Stimulated activated naive CD8-positive, alpha-beta T cell treated with anti-CD3 and anti-CD28 coated beads, Interleukin-15, Interleukin-2, amounts not matched to agents 100 U/mL and 50 U/mL, for 24 hours (primary cell): ENCODE results near the gene PSAP.

Experiments
- ATAC-seq: fragments of 150-1000 bp; cut with Tn5 transposase; one replicate; pipeline ENCODE4 v1.10.0; 2021
- DNase-seq: peaks from one replicate; pipeline ENCODE4 v3.0.0; 2021

PSAP gene

DNA sequence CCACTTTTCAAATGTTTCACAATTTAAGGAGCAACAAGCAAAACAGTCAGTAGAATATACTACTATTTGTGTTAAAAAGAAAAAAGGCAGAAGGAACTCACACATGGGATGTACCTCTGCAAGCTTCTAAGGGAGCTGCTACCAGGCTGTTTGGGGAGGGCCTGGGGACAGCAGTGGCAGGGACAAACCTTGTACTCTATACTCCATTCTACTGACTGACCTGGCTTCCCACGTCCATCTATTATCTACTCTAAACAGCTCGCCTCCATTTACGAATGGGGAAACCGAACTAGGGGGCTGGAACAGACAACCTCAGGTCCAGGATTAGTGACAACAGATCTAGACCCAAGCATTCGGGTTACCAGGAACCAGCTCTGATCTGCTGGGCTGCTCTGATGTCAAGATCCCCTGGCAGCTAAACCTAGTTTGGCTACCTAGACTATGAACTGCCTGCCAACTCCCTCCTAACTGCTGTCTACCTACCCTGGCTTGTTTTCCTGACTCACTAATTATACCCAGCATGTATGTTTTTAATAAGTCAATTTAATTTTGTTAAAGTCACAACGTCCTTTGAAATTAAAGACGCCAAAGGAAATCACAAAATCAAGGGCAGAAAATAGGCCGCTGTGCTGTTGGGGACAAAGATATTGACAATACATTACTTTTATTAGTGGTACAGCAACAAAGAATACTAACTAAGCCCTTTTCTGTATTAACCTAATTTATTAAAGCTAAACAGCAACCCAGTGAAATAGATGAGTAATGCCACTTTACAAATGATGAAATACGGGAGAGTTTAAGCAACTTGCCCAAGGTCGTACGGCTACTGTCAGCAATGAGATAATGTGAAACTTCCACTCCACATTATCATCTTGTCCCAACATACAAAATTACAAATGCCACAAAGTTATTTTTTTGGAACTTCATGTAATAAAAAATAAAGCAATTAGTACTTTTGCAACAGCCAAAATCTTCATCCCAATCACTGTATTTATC lies 5.3 kb downstream of the PSAP start:
- no peak for DNase-seq

DNA sequence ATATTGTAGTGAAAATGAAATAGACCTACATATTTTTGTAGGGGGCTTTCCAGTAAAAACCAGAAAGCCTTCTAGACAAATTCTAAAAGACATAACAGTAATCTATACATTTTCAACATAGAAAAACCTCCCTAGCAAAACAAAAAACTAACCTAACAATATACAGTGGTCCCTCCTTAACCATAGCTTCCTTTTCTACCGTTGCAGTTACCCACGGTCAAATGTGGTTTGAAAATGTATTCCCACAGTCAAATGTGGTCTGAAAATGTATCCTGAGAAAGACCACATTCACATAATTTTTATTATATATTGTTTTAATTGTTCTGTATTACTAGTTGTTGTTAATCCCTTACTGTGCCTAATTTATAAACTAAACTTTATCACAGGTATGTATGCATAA lies 6.4 kb downstream of the PSAP start:
- DNase-seq (no peak), ATAC-seq (no peak)

More for the DNA sequence above, 5.3 kb downstream of the PSAP start:
- no peak for ATAC-seq

GRCh38 chr10:71844084-71844483 lies 7.0 kb downstream of the PSAP start:
- no peak for ATAC-seq
- no peak for DNase-seq

DNA sequence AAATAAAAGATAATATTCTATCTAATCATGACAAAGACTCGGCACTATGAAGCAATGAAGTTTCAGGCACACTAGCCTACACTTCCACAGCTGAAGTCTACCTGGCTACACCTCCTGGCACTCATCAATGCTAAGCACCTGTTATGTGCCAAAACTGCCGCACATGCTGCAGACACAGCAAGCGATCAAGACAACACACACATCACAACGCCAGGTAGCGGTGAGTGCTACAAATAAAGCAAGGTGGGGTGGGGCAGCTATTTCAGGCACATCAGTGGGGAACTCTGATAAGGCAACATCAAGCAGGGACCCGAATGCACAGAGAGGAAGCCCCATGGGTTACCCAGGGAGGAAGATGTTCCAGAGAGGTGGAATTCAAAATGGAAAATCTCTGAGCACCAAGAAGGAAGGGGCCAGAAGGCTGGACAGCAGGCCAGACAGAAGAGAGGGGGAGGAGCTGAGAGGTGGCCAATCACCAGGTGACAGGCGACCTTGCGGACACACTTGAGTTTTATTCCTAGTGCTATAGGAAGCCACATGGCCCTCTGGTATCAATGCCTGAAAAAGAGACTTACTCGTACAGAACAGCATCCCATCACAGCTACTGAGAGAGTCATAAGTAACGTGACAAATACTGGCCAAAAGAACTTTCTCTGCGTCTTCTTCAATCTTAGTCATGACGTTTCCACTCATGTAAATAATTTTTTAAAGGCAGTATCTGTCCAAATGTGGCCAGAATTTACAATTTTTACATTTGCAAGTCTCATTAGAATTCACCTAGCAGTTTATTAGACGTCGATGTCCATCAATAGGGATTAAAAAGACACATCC lies 8.0 kb downstream of the PSAP start:
- ATAC-seq, result no peak

DNA sequence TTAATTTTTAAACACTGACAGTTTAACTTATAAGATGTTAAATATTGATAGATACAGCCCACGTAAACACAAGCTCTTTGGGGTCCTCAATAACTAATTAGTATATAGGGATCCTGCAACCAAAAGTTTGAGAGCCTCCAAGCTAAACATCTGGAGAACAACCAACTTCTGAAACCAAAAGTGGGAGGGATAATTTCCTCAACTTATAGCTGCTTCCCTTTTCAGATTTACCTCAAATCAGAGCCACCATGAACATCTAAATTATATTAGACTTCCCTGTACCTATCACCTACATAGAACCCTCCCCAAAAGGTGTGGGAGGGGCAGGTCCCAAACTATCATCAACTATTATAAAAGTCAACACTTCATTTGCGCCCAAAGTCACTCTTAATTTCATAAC lies 8.6 kb downstream of the PSAP start:
- no peak for ATAC-seq
- no peak for DNase-seq

More for the DNA sequence above, 8.0 kb downstream of the PSAP start:
- no peak for DNase-seq

DNA sequence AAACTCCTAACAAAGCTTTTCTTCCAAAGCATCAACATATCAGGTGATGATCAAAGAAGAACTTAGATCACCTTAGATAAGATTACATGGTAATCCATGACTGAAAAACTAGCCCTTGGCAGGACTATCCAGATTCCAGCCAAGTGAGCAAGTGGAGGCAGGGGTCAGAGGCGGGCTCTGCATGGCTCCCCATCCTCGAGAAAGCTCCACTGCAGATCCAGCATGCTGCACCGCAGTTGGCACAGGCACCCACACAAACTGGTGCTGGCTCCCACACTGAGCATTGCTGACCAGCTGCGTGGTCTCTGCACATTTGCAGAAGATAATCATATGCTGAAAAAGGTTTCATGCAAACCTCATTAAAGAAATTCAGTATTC lies 10.1 kb downstream of the PSAP start:
- DNase-seq (no peak), ATAC-seq (no peak)

GRCh38 chr10:71840177-71840957 lies 10.7 kb downstream of the PSAP start:
- DNase-seq (no peak), ATAC-seq (no peak)

GRCh38 chr10:71838264-71839211 lies 12.5 kb downstream of the PSAP start:
- no peak for ATAC-seq

DNA sequence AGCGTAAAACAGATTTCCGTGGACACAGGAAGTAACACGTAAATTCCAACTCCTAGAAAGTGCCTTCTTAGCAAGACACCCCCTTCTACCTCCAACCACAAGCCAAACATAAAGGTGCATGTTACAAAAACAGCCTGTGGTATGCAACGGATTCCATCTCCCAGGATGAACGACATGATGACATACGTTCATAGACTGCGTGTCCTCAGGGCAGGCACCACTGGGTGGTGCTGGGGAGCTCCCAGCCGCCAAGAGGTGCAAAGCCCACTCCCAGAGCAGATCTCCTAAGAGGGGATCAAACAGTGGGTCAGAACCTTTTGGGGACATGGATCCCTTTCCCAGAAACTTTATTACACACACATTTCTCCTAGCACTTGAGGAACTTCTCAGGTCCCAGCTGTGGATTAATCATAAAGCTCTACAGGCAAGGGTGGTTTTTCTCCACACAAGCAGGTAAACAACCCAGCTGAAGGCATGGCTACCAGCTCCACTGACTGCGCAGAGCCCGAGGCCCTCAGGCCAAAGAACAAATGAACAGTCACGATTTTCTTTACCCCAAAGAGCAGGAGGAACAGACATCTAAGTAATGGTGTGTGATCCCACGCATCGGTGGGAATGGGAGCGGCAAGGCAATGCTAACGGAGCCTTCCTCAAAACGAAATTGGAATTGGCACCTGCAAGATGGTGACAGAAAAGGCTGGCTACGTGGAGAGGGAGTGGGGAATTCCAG lies 13.8 kb downstream of the PSAP start:
- ATAC-seq, result no peak
- DNase-seq, result no peak

More at GRCh38 chr10:71838264-71839211, 12.5 kb downstream of the PSAP start:
- no peak for DNase-seq

DNA sequence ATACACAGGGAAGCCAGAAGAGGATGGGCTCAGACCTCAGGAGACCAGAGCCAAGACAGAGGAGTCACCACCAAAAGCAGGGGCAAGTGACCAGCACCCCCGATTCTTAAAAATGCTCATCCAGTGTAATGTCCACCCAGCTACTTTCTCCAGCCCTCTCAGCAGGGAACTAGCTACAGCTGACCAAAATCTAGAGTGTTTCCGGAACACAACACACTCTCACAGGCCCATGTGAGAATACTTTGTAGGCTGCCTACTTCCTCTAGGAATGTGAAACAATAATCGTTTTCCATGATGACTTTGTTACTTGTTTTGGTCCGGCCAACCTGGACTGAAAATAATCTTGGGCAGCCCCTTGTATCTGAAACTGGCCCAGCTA lies 14.5 kb downstream of the PSAP start:
- ATAC-seq (no peak), DNase-seq (no peak)

DNA sequence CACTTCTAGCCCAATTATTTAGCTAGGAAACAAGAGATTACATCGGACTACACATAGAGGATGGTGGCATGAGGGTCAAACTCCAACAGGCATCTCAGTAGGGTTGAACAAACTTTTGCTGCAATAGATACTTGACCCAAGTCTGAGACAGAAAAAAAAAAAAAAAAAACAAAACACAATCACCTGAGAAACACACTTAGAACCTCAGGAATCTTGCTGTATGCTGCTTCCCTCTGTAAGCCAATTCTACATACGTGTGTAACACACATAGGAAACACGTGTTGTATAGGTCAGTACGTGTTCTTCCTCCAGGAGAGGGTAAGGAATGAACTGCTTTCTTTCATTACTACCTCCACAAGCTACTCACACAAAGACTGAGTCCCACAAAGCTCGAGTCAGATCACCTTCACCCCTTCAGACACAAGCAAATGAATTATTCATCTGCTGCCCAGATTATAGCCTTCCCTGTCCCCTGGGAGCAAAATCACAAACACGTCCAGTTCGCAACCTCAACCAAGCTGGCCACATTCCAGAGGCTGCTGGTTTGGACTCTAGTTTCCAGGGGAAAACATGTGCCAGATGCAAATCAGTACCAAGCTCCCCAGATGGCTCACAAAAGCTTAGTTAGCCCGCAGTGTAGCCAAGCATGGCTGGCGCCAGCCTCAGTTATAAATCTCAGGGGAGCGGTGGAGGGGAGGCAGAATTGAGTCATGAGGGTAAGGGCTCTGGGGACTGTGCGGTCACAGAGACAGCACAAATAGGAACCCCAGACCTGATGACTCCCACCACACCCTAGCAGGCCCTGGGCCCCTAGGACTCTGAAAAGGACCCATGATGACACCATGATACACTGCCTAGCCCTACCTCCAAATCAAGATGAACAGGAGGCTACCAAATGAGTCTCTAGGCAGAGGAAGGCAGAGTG lies 15.1 kb downstream of the PSAP start:
- peak; percentile 51 for DNase-seq

DNA sequence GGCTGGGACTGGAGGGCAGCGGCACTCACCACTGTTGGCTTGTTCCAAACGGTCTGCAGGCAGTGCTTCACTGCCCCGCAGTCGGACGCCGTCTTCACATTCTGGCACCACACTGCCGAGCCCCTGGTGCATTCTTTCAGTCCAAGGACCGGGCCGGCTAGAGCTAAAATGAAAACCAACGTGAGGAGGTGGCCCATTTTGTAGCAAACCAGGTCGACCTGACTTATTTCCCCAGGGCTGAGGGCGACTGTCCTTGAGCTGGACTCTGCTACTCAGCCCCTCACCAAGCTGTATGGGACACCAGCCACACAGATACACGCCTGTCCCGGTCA lies 16.7 kb downstream of the PSAP start:
- no peak for DNase-seq
- no peak for ATAC-seq

More for the DNA sequence above, 15.1 kb downstream of the PSAP start:
- ATAC-seq, result peak; percentile 91

- DNase-seq (no peak), ATAC-seq (no peak)
These were observed 17.4 kb downstream of the PSAP start for GRCh38 chr10:71833451-71834342.

GRCh38 chr10:71832967-71833366 lies 18.1 kb downstream of the PSAP start:
- DNase-seq (no peak), ATAC-seq (no peak)

DNA sequence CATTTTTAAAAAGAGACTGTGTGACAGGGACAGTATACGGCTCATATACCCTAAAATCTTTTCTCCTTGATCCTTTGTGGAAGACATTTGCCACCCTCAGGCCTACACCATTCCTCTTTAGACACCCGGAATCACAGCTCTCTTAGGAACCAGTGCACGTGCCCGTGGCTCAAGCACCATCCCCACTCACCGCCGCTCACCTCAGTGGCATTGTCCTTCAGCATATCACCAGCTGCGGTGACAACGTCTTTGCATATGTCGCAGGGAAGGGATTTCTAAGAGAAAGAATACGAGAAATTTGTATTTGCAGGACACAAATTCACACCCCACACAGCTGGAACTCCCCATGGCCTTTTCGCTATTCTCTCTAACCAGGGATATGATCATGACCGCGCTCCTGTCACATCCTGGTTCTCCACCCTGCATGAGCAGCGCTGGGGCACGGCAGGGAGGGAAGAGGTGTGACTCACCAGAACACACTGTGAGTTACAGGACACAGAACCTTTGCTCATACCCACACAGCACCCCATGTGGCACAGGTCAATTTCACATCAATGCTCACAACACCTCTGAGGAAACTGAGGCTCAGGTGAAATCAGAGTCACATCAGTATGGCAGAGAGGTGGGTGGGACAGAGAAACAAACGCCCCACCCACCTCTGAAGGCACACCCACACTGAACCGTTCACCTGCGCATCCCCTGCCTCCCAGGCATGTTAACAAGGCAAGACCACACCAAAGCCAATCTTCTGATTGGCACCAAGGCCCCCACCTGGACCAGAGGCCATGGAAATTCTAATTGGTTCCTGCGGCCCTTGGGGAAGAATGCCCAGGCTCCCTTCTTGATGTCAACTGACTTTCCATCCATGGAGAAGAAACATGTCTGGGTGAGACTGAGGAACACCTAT lies 19.2 kb downstream of the PSAP start:
- no peak for DNase-seq
- ATAC-seq, result no peak

- ATAC-seq (no peak), DNase-seq (no peak)
These were observed 20.3 kb downstream of the PSAP start for GRCh38 chr10:71830726-71831125.

- DNase-seq (no peak), ATAC-seq (no peak)
These were observed 21.2 kb downstream of the PSAP start for GRCh38 chr10:71829896-71830295.
